Prostate gland (tissue), 2 donors: ENCODE results near the gene UCN. TPM values are rescaled to one million over a fixed set of nuclear protein-coding genes. Genes with fewer than 3 reads are reported as not detected.
"Not testable (repeated sequence)": the region's sequence is repeated elsewhere in the genome, so short reads cannot be mapped to it uniquely, and the experiment has no call there.

Experiments used
- DNase-seq: peaks from one replicate; pipeline ENCODE4 v3.0.0-alpha.2; 2019; ENCODE audit warnings: low spot score
- H3K27ac ChIP-seq, 2 donors: fragments of 200-600 bp; sonication (generic); 2 replicates each; pipeline ENCODE4 v1.5.1; 2017 to 2019
- H3K27me3 ChIP-seq: fragments of 200-600 bp; sonication (generic); replicated peaks from 2 replicates; pipeline ENCODE4 v1.5.1; 2019; ENCODE audit not compliant: insufficient read depth
- H3K36me3 ChIP-seq, 2 donors: fragments of 200-600 bp; sonication (generic); 1 replicate in 1 of 2; 2 replicates in 1 of 2; pipeline versions ENCODE4 v1.5.1 to v1.8.1; 2017 to 2019
- H3K4me1 ChIP-seq: fragments of 200-600 bp; sonication (generic); replicated peaks from 2 replicates; pipeline ENCODE4 v1.5.1; 2019
- H3K4me3 ChIP-seq, 2 donors: fragments of 200-600 bp; sonication (generic); 2 replicates each; pipeline ENCODE4 v1.5.1; 2017 to 2019
- H3K9me3 ChIP-seq: fragments of 200-600 bp; sonication (generic); 2 replicates; pipeline ENCODE4 v1.5.1; 2017
- CTCF ChIP-seq, 4 experiments: fragments of 200-600 bp in 2 of 4; fragments of 450-650 bp in 2 of 4; sonication (generic) in 2 of 4; IDR thresholded peaks; 1 replicate in 3 of 4; 2 replicates in 1 of 4; pipeline ENCODE4 v1.5.1; 2016 to 2019; ENCODE audit warnings: antibody characterized with exemption in 4 of 4, mild to moderate bottlenecking in 2 of 4, moderate library complexity in 2 of 4
- POLR2A ChIP-seq: fragments of 450-650 bp; IDR thresholded peaks from one replicate; pipeline ENCODE4 v1.6.1; 2016; ENCODE audit warnings: antibody characterized with exemption, mild to moderate bottlenecking
- POLR2AphosphoS5 ChIP-seq: sonication (generic); formaldehyde crosslinking; IDR thresholded peaks from one replicate; pipeline ENCODE4 v1.6.1; 2017; ENCODE audit warnings: antibody characterized with exemption
- WGBS: methylation state at CpG from one replicate; pipeline ENCODE4 v1.1.5; 2018; 5-methylcytosine and 5-hydroxymethylcytosine counted together
- intact Hi-C: fragments of 100-400 bp; cut with DNase I; formaldehyde crosslinking; loops from one replicate; pipeline ENCODE4 v1.14.2; 2022
- total RNA-seq, 2 donors: library from RNA; depleted of rRNA; stranded (reverse); fragments of >200 nt; gene quantifications; one replicate each; pipeline ENCODE4 v1.1.0, GENCODE V29; 2016

UCN gene
- total RNA-seq, 2 donors from 2014 or later: 4.2 to 11.2 TPM

- H3K4me3 ChIP-seq: peak within 1 kb of the TSS; percentile 61 to 64
- peak; percentile 84 for TF ChIP-seq POLR2A
- TF ChIP-seq POLR2AphosphoS5: peak; percentile 98
- TF ChIP-seq CTCF (IDR thresholded peaks at IDR 0.05): no peak
- DNase-seq: peak; percentile 92
- peak within 1 kb of the TSS; percentile 87 to 92 for H3K27ac ChIP-seq
- under 1% methylated on average over 36 of the region's 39 CpGs for WGBS
- H3K4me1 ChIP-seq: peaks cover 10% of the 10 kb centered on the region
- H3K36me3 ChIP-seq: peaks cover 3 to 4% of the 10 kb centered on the region in 2 donors
- H3K9me3 ChIP-seq: no peaks in the 10 kb centered on the region
- intact Hi-C loops: loop anchor here (5.0 kb wide), 1 partner anchor 34 kb away; the partner anchor contains the start of gene GTF3C2
- no peaks in the 10 kb centered on the region for H3K27me3 ChIP-seq
Observed at GRCh38 chr2:27322766-27323595, 14.7 kb upstream of the UCN start, which contains the start of gene MPV17. Gene MPV17 (minus strand): TSS chr2:27323097. CDS start chr2:27322517, 580 bp downstream.

- H3K9me3 ChIP-seq: no peaks in the 10 kb centered on the region
- intact Hi-C loops: loop anchor here (5.0 kb wide), 1 partner anchor 35 kb away; the partner anchor contains the start of gene GTF3C2
- H3K27ac ChIP-seq: peak overlapping the region; percentile 87 to 92
- no peak for DNase-seq
- H3K27me3 ChIP-seq: no peaks in the 10 kb centered on the region
- TF ChIP-seq CTCF (IDR thresholded peaks at IDR 0.05) (no peak), POLR2A (no peak), POLR2AphosphoS5 (no peak)
- peaks cover 10% of the 10 kb centered on the region for H3K4me1 ChIP-seq
- H3K4me3 ChIP-seq: peak overlapping the region; percentile 61 to 64
- 6% methylated on average over 10 of the region's 10 CpGs for WGBS
- peaks cover 3 to 4% of the 10 kb centered on the region in 2 donors for H3K36me3 ChIP-seq
Observed at GRCh38 chr2:27322301-27322765, 14.1 kb upstream of the UCN start.

GRCh38 chr2:27320958-27321543 is 12.8 kb upstream of the UCN start:
- Histone ChIP-seq H3K4me1 (peaks cover 10% of the 10 kb centered on the region), H3K36me3 (no peaks in the 10 kb centered on the region), H3K4me3 (no peak overlapping the region), H3K9me3 (no peaks in the 10 kb centered on the region), H3K27ac (peak overlapping the region; percentile 17 to 71), H3K27me3 (no peaks in the 10 kb centered on the region)
- intact Hi-C loops: loop anchor here (5.0 kb wide), 1 partner anchor 36 kb away; the partner anchor contains the start of gene GTF3C2
- DNase-seq: peak; percentile 80
- TF ChIP-seq CTCF (IDR thresholded peaks at IDR 0.05) (peak; percentile 22 to 71 (median 50)), POLR2A (peak; percentile 62), POLR2AphosphoS5 (peak; percentile 95)
- WGBS: 36% methylated on average over 8 of the region's 8 CpGs

- intact Hi-C loops: loop anchor here (5.0 kb wide), 1 partner anchor 37 kb away; the partner anchor contains the start of gene GTF3C2
- not testable (repeated sequence) for H3K27ac ChIP-seq
Observed at GRCh38 chr2:27319839-27320238, 11.6 kb upstream of the UCN start.

GRCh38 chr2:27316655-27317412 is 8.6 kb upstream of the UCN start:
- intact Hi-C loops: no loop called here
- Histone ChIP-seq H3K27ac (no peak overlapping the region), H3K27me3 (no peaks in the 10 kb centered on the region), H3K4me3 (no peak overlapping the region), H3K36me3 (no peaks in the 10 kb centered on the region), H3K9me3 (no peaks in the 10 kb centered on the region), H3K4me1 (peaks cover 4% of the 10 kb centered on the region)
- no peak for DNase-seq
- no peak for TF ChIP-seq POLR2A
- TF ChIP-seq POLR2AphosphoS5: no peak
- TF ChIP-seq CTCF (IDR thresholded peaks at IDR 0.05): no peak
- 63% methylated on average over 12 of the region's 12 CpGs for WGBS

More at GRCh38 chr2:27319839-27320238, 11.6 kb upstream of the UCN start:
- WGBS: 94% methylated on average over 15 of the region's 15 CpGs
- H3K27me3 ChIP-seq, DNase-seq, H3K9me3 ChIP-seq, H3K36me3 ChIP-seq, H3K4me3 ChIP-seq: not testable (repeated sequence)
- peaks cover 10% of the 10 kb centered on the region for H3K4me1 ChIP-seq
